Measurements from ENCODE around the gene UBL3. TPM values are rescaled to one million over a fixed set of nuclear protein-coding genes. Genes with fewer than 3 reads are reported as not detected.
A peak's percentile ranks its signal among the peaks of the same experiment; 100 is the strongest.

UBL3 gene
- total RNA-seq = 10 to 100 TPM; 20.4 to 26.4 TPM

GRCh38 chr13:29850213-29850898 lies at the start of gene UBL3:
UBL3 (minus strand) TSS chr13:29850617; CDS start chr13:29849538, 1,079 bp downstream.
- no peak for TF ChIP-seq CTCF (IDR thresholded peaks at IDR 0.05)

GRCh38 chr13:29897102-29897501 lies 46.7 kb upstream of the UBL3 start:
- no peaks in the 10 kb centered on the region for H3K27me3 ChIP-seq
- no peak overlapping the region for H3K4me3 ChIP-seq
- TF ChIP-seq CTCF (IDR thresholded peaks at IDR 0.05) = no peak

More at GRCh38 chr13:29850213-29850898, at the start of gene UBL3:
- no peaks in the 10 kb centered on the region for H3K27me3 ChIP-seq
- no peaks in the 10 kb centered on the region for H3K9me3 ChIP-seq
- no peaks in the 10 kb centered on the region for H3K36me3 ChIP-seq
- H3K4me1 ChIP-seq = peaks cover 0 to 26% of the 10 kb centered on the region in 2 donors
- DNase-seq (ENCODE audit: low spot score) = peak; percentile 98
- H3K27ac ChIP-seq = peak within 1 kb of the TSS; percentile 98 to 100
- peak within 1 kb of the TSS; percentile 79 to 97 for H3K4me3 ChIP-seq

GRCh38 chr13:29893438-29893837 lies 43.0 kb upstream of the UBL3 start:
- H3K9me3 ChIP-seq = no peaks in the 10 kb centered on the region
- TF ChIP-seq CTCF (IDR thresholded peaks at IDR 0.05) = no peak
- H3K4me3 ChIP-seq = no peak overlapping the region
- H3K27ac ChIP-seq = no peak overlapping the region
- H3K4me1 ChIP-seq = no peaks in the 10 kb centered on the region
- DNase-seq (ENCODE audit: low spot score) = no peak
- H3K36me3 ChIP-seq = no peaks in the 10 kb centered on the region
- no peaks in the 10 kb centered on the region for H3K27me3 ChIP-seq

More at GRCh38 chr13:29897102-29897501, 46.7 kb upstream of the UBL3 start:
- no peak overlapping the region for H3K27ac ChIP-seq
- H3K36me3 ChIP-seq = no peaks in the 10 kb centered on the region
- H3K9me3 ChIP-seq = no peaks in the 10 kb centered on the region
- peaks cover 0 to under 1% of the 10 kb centered on the region in 2 donors for H3K4me1 ChIP-seq
- DNase-seq (ENCODE audit: low spot score) = no peak

- no peak for TF ChIP-seq CTCF (IDR thresholded peaks at IDR 0.05)
- Histone ChIP-seq H3K27me3 (no peaks in the 10 kb centered on the region), H3K9me3 (no peaks in the 10 kb centered on the region), H3K4me1 (no peaks in the 10 kb centered on the region), H3K27ac (no peak overlapping the region), H3K36me3 (no peaks in the 10 kb centered on the region), H3K4me3 (no peak overlapping the region)
- no peak for DNase-seq (ENCODE audit: low spot score)
Observed at GRCh38 chr13:29892151-29892550, 41.7 kb upstream of the UBL3 start.

- H3K4me1 ChIP-seq = no peaks in the 10 kb centered on the region
- DNase-seq (ENCODE audit: low spot score) = no peak
- H3K27me3 ChIP-seq = no peaks in the 10 kb centered on the region
- no peak overlapping the region for H3K4me3 ChIP-seq
- no peak overlapping the region for H3K27ac ChIP-seq
- TF ChIP-seq CTCF (IDR thresholded peaks at IDR 0.05) = no peak
- H3K36me3 ChIP-seq = no peaks in the 10 kb centered on the region
- H3K9me3 ChIP-seq = no peaks in the 10 kb centered on the region
Observed at GRCh38 chr13:29889111-29889510, 38.7 kb upstream of the UBL3 start.

GRCh38 chr13:29888306-29888705 lies 37.9 kb upstream of the UBL3 start:
- Histone ChIP-seq H3K4me1 (no peaks in the 10 kb centered on the region), H3K9me3 (no peaks in the 10 kb centered on the region), H3K27me3 (no peaks in the 10 kb centered on the region), H3K4me3 (no peak overlapping the region), H3K36me3 (no peaks in the 10 kb centered on the region), H3K27ac (no peak overlapping the region)
- DNase-seq (ENCODE audit: low spot score) = no peak
- no peak for TF ChIP-seq CTCF (IDR thresholded peaks at IDR 0.05)

Measured in right atrium auricular region (tissue), 2 donors.